Measurements from ENCODE around the gene LRRC28.

DNA sequence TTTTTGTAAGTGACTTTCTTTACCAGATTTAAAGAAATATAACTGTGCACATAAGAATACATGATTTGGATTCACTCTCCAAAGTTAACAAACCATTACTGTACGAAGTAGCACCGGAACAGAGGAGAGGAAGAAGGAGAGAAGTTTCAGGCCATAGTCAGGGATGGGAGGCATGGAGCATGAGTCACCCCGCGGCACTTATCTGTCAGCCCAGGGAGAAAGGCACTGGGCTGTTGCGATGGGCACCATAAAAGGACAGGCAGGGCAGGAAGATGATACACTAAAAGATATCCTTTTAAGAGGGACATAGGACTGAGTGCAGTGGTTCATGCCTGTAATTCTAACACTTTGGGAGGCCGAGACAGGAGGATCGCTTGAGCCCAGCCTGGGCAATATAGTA is 38.9 kb upstream of the LRRC28 start:
- TF ChIP-seq, protein P1, sequence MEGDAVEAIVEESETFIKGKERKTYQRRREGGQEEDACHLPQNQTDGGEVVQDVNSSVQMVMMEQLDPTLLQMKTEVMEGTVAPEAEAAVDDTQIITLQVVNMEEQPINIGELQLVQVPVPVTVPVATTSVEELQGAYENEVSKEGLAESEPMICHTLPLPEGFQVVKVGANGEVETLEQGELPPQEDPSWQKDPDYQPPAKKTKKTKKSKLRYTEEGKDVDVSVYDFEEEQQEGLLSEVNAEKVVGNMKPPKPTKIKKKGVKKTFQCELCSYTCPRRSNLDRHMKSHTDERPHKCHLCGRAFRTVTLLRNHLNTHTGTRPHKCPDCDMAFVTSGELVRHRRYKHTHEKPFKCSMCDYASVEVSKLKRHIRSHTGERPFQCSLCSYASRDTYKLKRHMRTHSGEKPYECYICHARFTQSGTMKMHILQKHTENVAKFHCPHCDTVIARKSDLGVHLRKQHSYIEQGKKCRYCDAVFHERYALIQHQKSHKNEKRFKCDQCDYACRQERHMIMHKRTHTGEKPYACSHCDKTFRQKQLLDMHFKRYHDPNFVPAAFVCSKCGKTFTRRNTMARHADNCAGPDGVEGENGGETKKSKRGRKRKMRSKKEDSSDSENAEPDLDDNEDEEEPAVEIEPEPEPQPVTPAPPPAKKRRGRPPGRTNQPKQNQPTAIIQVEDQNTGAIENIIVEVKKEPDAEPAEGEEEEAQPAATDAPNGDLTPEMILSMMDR (IDR thresholded peaks at IDR 0.05) = no peak
- TF ChIP-seq POLR2A (IDR thresholded peaks at IDR 0.05) = no peak
- no peak for TF ChIP-seq POLR2AphosphoS5 (IDR thresholded peaks at IDR 0.05)

Data from upper lobe of left lung (tissue), 4 donors.